HAP-1 (cell line): ENCODE results near the gene TEX261.

ENCODE experiments used
- DNase-seq, 2 experiments: peaks; one replicate each; pipeline ENCODE4 v3.0.0-alpha.2; 2016 to 2020; ENCODE audit warnings: low spot score in 2 of 2
- H3K27me3 ChIP-seq: fragments of 250-450 bp; sonication (Bioruptor Pico); 2 replicates; pipeline ENCODE4 v1.5.1; 2020; ENCODE audit warnings: low read depth, mild to moderate bottlenecking, moderate library complexity
- H3K36me3 ChIP-seq: fragments of 250-450 bp; sonication (Bioruptor Pico); replicated peaks from 2 replicates; pipeline ENCODE4 v1.5.1; 2020; ENCODE audit warnings: mild to moderate bottlenecking
- H3K4me1 ChIP-seq: fragments of 250-450 bp; sonication (Bioruptor Pico); 2 replicates; pipeline ENCODE4 v1.5.1; 2020; ENCODE audit warnings: mild to moderate bottlenecking
- H3K4me3 ChIP-seq: fragments of 250-450 bp; sonication (Bioruptor Pico); 2 replicates; pipeline ENCODE4 v1.5.1; 2020; ENCODE audit warnings: mild to moderate bottlenecking, moderate library complexity
- H3K9me3 ChIP-seq: fragments of 250-450 bp; sonication (Bioruptor Pico); 2 replicates; pipeline ENCODE4 v1.5.1; 2020; ENCODE audit warnings: mild to moderate bottlenecking, moderate library complexity
- in situ Hi-C: fragments of 300-500 bp; cut with MboI; formaldehyde crosslinking; loops from 3 replicates; pipeline ENCODE4 v1.14.3; 2020; ENCODE audit warnings: low sequenced_read_pairs, inconsistent platforms, mixed read lengths

Gene TEX261

DNA sequence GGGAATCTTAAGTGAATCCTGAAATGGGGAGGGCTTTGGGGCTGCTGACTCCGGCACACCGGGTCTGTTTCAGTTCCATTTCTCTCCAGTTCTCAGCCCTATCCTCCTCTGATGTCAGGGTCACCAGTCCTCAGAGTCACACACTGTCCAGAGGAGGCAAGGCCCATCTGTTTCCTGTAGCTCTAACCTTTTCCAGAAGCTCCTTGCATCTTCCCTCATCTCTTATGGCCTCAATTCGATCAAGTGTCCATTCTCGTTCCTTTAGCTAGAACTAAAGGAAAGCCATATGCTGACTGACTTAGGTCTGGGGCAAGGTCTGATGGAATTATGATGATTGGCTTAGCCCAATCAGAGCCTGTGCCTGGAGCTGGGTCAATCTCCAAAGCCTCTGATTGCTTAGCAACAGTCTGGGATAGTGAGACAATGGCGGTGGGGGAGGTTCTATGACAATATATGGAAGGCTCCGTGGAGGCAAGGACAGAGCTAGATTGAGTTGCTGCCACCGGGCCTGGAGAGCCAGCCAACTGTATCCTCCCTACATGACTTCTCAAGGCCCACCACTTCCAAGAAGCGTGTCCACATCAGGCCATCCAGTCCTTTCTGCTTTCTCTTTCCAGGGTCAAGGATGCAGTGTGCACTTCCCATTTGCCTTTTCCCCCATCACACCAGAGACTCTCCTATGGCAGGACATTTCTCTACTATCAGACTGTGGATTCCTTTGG lies 11.0 kb downstream of the TEX261 start:
- Histone ChIP-seq H3K4me3 (no peak overlapping the region), H3K36me3 (peaks cover 24% of the 10 kb centered on the region), H3K4me1 (no peaks in the 10 kb centered on the region), H3K9me3 (no peaks in the 10 kb centered on the region), H3K27me3 (no peaks in the 10 kb centered on the region)
- in situ Hi-C loops = no loop called here
- peak in 1 of 2 experiments; percentile 6 for DNase-seq

DNA sequence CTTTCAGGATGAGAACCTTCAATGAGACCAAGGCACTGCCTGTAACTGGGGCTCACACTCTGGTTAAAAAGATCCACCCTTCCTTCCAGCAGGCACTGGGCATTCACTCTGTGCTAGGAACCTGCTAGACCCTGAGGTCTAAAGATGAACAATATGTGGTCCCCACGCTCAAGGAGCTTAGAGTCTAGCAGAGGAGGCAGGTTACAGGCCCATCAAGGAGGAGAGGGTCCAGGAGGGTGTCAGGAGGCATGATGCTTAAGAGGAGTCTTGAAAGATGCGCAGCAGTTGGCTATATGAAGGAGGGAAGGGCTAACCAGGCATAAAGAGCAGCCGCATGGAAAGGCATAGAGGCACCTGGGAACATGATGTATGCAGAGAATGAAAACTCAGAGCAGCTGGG lies 11.7 kb downstream of the TEX261 start:
- Histone ChIP-seq H3K36me3 (peaks cover 19% of the 10 kb centered on the region; the same call in 1 of the 2 replicates), H3K27me3 (no peaks in the 10 kb centered on the region), H3K4me3 (no peak overlapping the region), H3K9me3 (no peaks in the 10 kb centered on the region), H3K4me1 (no peaks in the 10 kb centered on the region)
- peak in 1 of 2 experiments; percentile 2 for DNase-seq
- in situ Hi-C loops = no loop called here

DNA sequence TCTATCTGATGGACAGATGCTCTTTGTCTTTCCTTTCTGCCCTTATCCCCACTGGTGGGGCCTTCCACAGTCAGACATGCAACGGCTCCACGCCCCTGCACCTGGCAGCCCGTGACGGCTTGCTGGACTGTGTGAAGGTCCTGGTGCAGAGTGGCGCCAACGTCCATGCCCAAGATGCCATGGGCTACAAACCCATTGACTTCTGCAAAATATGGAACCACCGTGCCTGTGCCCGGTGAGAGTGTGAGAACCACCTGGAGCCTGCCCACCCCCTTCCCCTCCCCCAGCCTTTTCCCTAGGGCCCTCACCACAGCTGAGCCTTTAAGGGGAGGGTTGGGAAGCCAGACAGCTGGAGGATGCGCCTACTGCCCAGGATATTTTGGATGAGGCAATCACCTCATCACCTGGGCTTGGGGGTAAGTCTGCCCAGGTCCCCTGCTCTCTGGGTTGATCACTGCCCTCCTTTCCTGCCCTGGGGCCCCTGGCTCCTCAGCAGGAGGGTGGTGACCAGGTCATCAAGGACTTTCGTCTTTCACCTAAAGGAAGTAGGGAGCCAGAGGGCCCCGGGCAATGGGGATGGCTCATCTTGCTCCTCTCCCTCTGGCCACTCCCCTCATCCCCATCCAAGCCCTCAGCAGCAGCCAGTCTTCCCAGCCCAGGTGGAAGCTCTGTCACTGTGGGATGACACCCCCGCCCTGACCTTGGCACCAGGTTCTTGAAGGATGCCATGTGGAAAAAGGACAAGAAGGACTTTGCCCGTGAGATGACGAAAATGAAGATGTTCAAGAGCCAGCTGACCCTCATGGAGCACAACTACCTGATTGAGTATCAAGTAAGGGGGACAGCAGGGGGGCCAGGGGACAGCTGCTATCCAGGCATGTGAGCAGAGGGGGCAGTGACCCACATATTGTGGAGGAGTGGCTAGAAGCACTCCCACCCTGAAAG lies 12.5 kb downstream of the TEX261 start:
- in situ Hi-C loops = no loop called here
- Histone ChIP-seq H3K4me3 (no peak overlapping the region), H3K36me3 (peaks cover 12% of the 10 kb centered on the region; the same call in 1 of the 2 replicates), H3K4me1 (no peaks in the 10 kb centered on the region; the same call in 1 of the 2 replicates), H3K27me3 (no peaks in the 10 kb centered on the region), H3K9me3 (no peaks in the 10 kb centered on the region)
- peak in 1 of 2 experiments; percentile 6 for DNase-seq

GRCh38 chr2:70981421-70981820 lies 13.3 kb downstream of the TEX261 start:
- Histone ChIP-seq H3K4me1 (peaks cover 3% of the 10 kb centered on the region), H3K36me3 (peaks cover 8% of the 10 kb centered on the region; the same call in 1 of the 2 replicates), H3K9me3 (no peaks in the 10 kb centered on the region), H3K4me3 (no peak overlapping the region), H3K27me3 (no peaks in the 10 kb centered on the region)
- in situ Hi-C loops = no loop called here
- no peak for DNase-seq

GRCh38 chr2:70979626-70980025 lies 15.0 kb downstream of the TEX261 start:
- peaks cover 4% of the 10 kb centered on the region for H3K4me1 ChIP-seq
- H3K4me3 ChIP-seq = no peak overlapping the region
- no peaks in the 10 kb centered on the region for H3K36me3 ChIP-seq
- H3K27me3 ChIP-seq = no peaks in the 10 kb centered on the region
- in situ Hi-C loops = no loop called here
- no peak for DNase-seq
- no peaks in the 10 kb centered on the region for H3K9me3 ChIP-seq

DNA sequence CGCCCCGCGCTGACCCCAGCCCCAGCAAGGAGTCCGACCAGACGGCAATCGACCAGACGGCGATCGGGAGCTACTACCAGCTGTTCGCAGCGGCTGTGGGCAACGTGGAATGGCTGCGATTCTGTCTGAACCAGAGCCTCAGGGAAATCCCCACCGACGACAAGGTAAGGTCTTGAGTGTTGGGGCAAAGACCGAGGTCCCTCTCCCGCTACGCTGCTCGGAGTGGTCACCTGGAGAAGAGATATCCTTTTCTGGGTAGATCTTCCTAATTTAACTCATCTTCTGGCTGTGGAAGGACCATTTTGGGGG lies 15.5 kb downstream of the TEX261 start:
- in situ Hi-C loops = no loop called here
- no peaks in the 10 kb centered on the region for H3K36me3 ChIP-seq
- H3K27me3 ChIP-seq = no peaks in the 10 kb centered on the region
- no peaks in the 10 kb centered on the region for H3K9me3 ChIP-seq
- H3K4me3 ChIP-seq = no peak overlapping the region
- no peak for DNase-seq
- H3K4me1 ChIP-seq = peaks cover 4% of the 10 kb centered on the region

- no peaks in the 10 kb centered on the region; the same call in 1 of the 2 replicates for H3K27me3 ChIP-seq
- no peak for DNase-seq
These were observed 16.1 kb downstream of the TEX261 start, which contains the start of gene ANKRD53 for GRCh38 chr2:70978341-70979179. TSS of gene ANKRD53 (plus strand) at chr2:70978630. CDS start at chr2:70978646, 16 bp downstream.

GRCh38 chr2:70977605-70978205 lies 17.0 kb downstream of the TEX261 start:
- Histone ChIP-seq H3K4me1 (peaks cover 4% of the 10 kb centered on the region), H3K36me3 (no peaks in the 10 kb centered on the region), H3K4me3 (peak overlapping the region; percentile 34), H3K27me3 (peaks cover 3% of the 10 kb centered on the region; the same call in 1 of the 2 replicates), H3K9me3 (no peaks in the 10 kb centered on the region)
- DNase-seq = no peak
- in situ Hi-C loops = no loop called here

More at GRCh38 chr2:70978341-70979179, 16.1 kb downstream of the TEX261 start, which contains the start of gene ANKRD53:
- in situ Hi-C loops = no loop called here
- Histone ChIP-seq H3K4me1 (peaks cover 4% of the 10 kb centered on the region), H3K36me3 (no peaks in the 10 kb centered on the region), H3K4me3 (no peak within 1 kb of the TSS), H3K9me3 (no peaks in the 10 kb centered on the region)

GRCh38 chr2:70975237-70975636 lies 19.4 kb downstream of the TEX261 start:
- in situ Hi-C loops = no loop called here
- Histone ChIP-seq H3K27me3 (peaks cover 9% of the 10 kb centered on the region), H3K4me3 (no peak overlapping the region), H3K4me1 (peaks cover 4% of the 10 kb centered on the region), H3K36me3 (no peaks in the 10 kb centered on the region), H3K9me3 (no peaks in the 10 kb centered on the region)
- DNase-seq = no peak

DNA sequence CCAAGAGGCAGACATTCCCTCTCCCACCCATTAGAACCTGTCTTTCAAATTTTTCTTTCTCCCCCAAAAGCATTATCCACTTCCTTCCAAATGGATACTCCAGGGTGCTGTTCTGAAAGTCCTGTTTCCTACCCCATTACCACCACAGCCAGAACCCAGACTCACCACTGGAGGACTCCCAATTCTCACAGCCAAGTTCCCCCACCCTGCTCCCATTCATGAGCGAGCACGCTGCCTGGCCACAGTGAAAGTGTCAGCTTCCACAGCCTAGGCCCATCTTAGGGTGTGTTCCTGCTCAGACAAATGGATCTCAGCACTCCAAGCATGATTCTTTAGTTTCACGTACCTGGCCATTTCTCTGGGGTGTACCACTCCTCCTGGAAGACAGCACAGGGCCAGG lies 20.1 kb downstream of the TEX261 start:
- H3K4me3 ChIP-seq = no peak overlapping the region
- in situ Hi-C loops = no loop called here
- no peaks in the 10 kb centered on the region for H3K9me3 ChIP-seq
- H3K36me3 ChIP-seq = no peaks in the 10 kb centered on the region
- peaks cover 4% of the 10 kb centered on the region for H3K4me1 ChIP-seq
- H3K27me3 ChIP-seq = peaks cover 11% of the 10 kb centered on the region
- DNase-seq = no peak

DNA sequence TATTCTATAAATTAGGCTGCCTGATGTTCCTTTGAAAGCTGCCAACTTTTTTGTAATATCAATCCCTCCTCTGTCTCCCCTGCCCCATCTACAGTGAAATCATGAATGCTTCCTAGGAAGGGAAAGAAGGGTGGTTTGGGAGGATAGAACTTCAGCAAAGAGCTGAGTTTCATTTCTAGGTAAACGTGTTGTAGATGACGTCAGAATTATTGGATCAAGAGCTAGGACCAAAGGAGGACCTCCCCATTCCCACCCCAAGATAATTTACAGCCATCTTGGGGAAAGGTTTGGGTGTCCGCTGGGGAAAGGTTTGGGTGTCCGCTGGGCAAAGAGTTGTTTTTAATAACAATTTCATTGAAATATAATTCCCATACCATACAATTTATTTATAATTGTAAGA lies 27.5 kb downstream of the TEX261 start:
- in situ Hi-C loops = no loop called here
- no peak for DNase-seq
- H3K4me3 ChIP-seq = no peak overlapping the region
- peaks cover 9% of the 10 kb centered on the region for H3K27me3 ChIP-seq
- no peaks in the 10 kb centered on the region for H3K36me3 ChIP-seq
- no peaks in the 10 kb centered on the region for H3K9me3 ChIP-seq
- no peaks in the 10 kb centered on the region for H3K4me1 ChIP-seq

GRCh38 chr2:70966681-70967080 lies 28.0 kb downstream of the TEX261 start:
- H3K36me3 ChIP-seq = no peaks in the 10 kb centered on the region
- H3K4me1 ChIP-seq = no peaks in the 10 kb centered on the region
- DNase-seq = no peak
- no peak overlapping the region for H3K4me3 ChIP-seq
- no peaks in the 10 kb centered on the region for H3K9me3 ChIP-seq
- in situ Hi-C loops = no loop called here
- peaks cover 9% of the 10 kb centered on the region for H3K27me3 ChIP-seq

DNA sequence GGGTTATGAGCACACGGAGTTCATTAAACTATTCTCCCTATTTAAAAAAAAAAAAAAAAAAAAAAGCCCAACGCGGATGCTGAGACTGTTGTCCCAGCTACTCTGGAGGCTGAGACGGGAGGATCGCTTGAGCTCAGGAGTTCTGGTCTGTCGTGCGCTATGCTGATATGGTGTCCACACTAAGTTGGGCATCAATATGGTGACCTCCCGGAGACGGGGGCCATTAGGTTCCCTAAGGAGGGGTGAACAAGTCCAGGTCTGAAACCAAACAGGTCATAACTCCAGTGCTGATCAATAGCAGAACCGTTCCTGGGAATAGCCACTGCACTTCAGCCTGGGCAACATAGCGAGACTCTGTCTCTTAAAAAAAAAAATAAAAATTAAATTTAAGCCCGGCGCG lies 29.2 kb downstream of the TEX261 start:
- peaks cover 5% of the 10 kb centered on the region for H3K27me3 ChIP-seq
- H3K4me3 ChIP-seq = peak overlapping the region; percentile 37
- in situ Hi-C loops = no loop called here
- no peaks in the 10 kb centered on the region for H3K36me3 ChIP-seq
- no peak for DNase-seq
- no peaks in the 10 kb centered on the region for H3K4me1 ChIP-seq
- H3K9me3 ChIP-seq = no peaks in the 10 kb centered on the region
